ENCODE measurements around the gene MTERF1.

The MTERF1 gene

DNA sequence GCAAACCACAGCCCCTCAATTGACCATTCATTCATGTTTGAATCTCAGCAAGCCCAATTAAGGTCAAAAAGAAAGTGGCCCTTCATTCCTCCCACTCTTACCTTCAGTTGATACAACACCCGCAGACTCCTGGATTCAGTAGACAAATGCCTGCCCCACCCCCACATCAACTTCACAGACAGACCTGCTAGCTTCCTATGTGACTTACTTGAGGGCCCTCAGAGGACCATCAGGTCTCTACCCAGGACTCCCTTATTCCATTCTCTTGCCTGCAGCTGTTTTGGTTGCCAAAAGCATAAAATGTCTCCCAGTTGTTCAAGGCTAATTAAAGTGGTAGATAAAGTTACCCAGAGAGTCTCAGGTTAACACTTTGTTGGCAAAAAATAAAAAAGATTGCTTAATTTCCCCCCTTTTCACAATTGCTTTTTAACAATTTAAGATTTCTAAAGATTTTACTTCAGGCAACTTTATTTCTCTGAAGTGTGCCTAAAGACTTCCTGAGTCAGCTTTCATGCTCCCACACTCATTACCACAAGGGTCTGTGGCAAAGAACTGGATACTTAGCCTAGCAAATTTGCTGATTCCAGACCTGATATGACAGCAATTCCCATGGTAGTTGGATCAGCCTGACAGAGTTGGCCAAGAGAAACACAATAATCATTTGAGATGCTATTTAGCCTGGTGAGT is 3.3 kb upstream of the MTERF1 start:
- DNase-seq (ENCODE audit: low read depth in 2 of 2): no peak
- TF ChIP-seq, protein P1, sequence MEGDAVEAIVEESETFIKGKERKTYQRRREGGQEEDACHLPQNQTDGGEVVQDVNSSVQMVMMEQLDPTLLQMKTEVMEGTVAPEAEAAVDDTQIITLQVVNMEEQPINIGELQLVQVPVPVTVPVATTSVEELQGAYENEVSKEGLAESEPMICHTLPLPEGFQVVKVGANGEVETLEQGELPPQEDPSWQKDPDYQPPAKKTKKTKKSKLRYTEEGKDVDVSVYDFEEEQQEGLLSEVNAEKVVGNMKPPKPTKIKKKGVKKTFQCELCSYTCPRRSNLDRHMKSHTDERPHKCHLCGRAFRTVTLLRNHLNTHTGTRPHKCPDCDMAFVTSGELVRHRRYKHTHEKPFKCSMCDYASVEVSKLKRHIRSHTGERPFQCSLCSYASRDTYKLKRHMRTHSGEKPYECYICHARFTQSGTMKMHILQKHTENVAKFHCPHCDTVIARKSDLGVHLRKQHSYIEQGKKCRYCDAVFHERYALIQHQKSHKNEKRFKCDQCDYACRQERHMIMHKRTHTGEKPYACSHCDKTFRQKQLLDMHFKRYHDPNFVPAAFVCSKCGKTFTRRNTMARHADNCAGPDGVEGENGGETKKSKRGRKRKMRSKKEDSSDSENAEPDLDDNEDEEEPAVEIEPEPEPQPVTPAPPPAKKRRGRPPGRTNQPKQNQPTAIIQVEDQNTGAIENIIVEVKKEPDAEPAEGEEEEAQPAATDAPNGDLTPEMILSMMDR (IDR thresholded peaks at IDR 0.05; ENCODE audit: low read depth, low read length): no peak
- no peak overlapping the region for H3K4me3 ChIP-seq (replicated peaks in 1 of 2; ENCODE audit: low read depth in 2 of 2, low read length in 2 of 2)

GRCh38 chr7:91880016-91880412 is 488 bp downstream of the MTERF1 start:
- no peak for DNase-seq (ENCODE audit: low read depth in 2 of 2)
- H3K4me3 ChIP-seq (replicated peaks in 1 of 2; ENCODE audit: low read depth in 2 of 2, low read length in 2 of 2): peak overlapping the region; percentile 72 to 79
- TF ChIP-seq, protein P1 (IDR thresholded peaks at IDR 0.05; ENCODE audit: low read depth, low read length): no peak

- peak; percentile 45 to 58 for DNase-seq (ENCODE audit: low read depth in 2 of 2)
- H3K4me3 ChIP-seq (replicated peaks in 1 of 2; ENCODE audit: low read depth in 2 of 2, low read length in 2 of 2): no peak overlapping the region
Measured at GRCh38 chr7:91876391-91877133, 3.9 kb downstream of the MTERF1 start.

DNA sequence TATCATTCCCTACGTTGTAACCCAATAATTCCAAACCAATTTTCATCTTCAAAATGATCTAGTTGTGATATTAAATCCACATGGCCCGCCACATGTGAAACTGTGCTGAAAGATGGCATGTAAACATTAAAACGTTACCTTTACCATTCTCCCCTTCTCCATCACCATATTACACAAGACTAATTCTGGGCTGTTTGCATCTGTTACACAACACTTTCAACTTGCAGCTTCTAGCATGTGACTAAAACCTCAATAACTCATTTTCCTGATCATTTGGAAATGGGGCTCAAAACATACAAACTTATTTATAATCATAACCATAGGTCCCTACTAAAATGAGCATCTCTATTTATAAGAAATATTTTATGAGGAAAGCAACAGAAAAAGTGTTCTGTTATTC is 4.7 kb downstream of the MTERF1 start:
- peak in 1 of 2 donors; percentile 29 for DNase-seq (ENCODE audit: low read depth in 2 of 2)
- TF ChIP-seq, protein P1 (IDR thresholded peaks at IDR 0.05; ENCODE audit: low read depth, low read length): no peak
- H3K4me3 ChIP-seq (replicated peaks in 1 of 2; ENCODE audit: low read depth in 2 of 2, low read length in 2 of 2): no peak overlapping the region

More at GRCh38 chr7:91876391-91877133, 3.9 kb downstream of the MTERF1 start:
- TF ChIP-seq, protein P1 (IDR thresholded peaks at IDR 0.05; ENCODE audit: low read depth, low read length): peak; percentile 45

- TF ChIP-seq, protein P1 (IDR thresholded peaks at IDR 0.05; ENCODE audit: low read depth, low read length): no peak
- no peak for DNase-seq (ENCODE audit: low read depth in 2 of 2)
- no peak overlapping the region for H3K4me3 ChIP-seq (replicated peaks in 1 of 2; ENCODE audit: low read depth in 2 of 2, low read length in 2 of 2)
Measured at GRCh38 chr7:91872928-91873327, 7.6 kb downstream of the MTERF1 start.

DNA sequence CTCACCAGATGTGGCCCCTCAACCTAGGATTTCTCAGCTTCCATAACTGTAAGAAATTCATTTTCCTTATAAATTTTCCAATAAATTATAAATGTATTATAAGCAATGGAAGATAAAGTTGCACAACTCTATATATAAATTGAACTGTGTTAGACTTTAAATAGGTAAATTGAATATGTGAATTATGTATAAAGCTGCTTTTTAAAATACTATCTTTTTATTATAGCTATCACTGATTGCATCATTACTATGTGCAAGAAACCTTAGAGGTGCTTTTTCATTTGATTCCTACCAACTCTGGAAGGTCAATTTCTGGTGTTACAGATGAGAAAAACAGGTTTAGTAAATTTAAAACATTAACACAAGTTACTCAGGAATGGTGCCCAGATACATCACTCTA is 8.4 kb downstream of the MTERF1 start:
- TF ChIP-seq, protein P1 (IDR thresholded peaks at IDR 0.05; ENCODE audit: low read depth, low read length): no peak
- no peak for DNase-seq (ENCODE audit: low read depth in 2 of 2)
- no peak overlapping the region for H3K4me3 ChIP-seq (replicated peaks in 1 of 2; ENCODE audit: low read depth in 2 of 2, low read length in 2 of 2)
